ENCODE measurements around the gene SRL.

SRL gene

DNA sequence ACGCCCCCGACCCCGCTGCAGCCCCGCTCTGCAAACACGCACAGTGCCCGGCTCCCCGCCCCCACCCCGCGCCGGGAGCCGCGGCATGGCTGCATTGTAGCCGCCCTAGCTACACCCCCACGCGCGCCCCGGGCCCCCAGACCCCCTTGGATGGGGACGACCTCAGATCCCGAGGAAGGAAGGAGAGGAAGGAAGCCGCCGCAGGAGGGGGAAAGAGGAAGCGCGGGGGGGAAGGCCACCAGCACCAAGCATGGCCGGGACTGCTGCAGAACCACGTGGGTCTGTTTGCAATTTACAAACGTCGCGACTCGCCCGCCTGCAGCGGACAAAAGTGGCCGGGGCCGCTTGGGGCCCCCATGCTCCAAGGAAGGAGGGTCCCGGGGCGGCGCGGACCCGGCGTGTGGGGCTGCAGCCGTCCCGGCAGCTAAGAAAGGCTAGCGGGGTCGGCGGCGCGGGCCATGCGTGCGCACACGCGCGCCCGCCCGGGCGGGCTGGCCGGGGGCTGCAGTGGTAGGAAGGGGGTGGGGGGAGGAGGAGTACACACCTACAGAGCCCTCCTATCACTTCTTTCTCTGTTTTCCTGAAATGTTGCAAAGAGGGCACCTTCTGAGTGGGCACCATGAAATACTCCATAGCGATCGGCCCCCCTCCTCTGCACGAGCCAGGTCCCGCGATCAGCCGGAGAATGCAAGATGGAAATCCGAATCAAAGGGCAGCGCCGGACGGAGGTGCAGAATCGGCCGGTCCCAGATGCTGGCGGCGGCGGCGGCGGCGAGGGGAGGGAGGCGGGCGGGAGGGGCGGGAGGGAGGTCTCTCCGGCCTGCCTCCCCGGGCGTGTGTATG lies 30.5 kb upstream of the SRL start:
- no peaks in the 10 kb centered on the region for H3K9me3 Mint-ChIP-seq
- TF ChIP-seq, protein P1, sequence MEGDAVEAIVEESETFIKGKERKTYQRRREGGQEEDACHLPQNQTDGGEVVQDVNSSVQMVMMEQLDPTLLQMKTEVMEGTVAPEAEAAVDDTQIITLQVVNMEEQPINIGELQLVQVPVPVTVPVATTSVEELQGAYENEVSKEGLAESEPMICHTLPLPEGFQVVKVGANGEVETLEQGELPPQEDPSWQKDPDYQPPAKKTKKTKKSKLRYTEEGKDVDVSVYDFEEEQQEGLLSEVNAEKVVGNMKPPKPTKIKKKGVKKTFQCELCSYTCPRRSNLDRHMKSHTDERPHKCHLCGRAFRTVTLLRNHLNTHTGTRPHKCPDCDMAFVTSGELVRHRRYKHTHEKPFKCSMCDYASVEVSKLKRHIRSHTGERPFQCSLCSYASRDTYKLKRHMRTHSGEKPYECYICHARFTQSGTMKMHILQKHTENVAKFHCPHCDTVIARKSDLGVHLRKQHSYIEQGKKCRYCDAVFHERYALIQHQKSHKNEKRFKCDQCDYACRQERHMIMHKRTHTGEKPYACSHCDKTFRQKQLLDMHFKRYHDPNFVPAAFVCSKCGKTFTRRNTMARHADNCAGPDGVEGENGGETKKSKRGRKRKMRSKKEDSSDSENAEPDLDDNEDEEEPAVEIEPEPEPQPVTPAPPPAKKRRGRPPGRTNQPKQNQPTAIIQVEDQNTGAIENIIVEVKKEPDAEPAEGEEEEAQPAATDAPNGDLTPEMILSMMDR (IDR thresholded peaks at IDR 0.05), result no peak
- H3K4me1 Mint-ChIP-seq, result peaks cover 26% of the 10 kb centered on the region
- H3K4me3 Mint-ChIP-seq, result peak overlapping the region; percentile 94
- no peaks in the 10 kb centered on the region for H3K27me3 Mint-ChIP-seq (ENCODE audit: low read depth, poor library complexity)
- peak; percentile 77 for DNase-seq
- peaks cover 6% of the 10 kb centered on the region for H3K36me3 Mint-ChIP-seq (ENCODE audit: low read depth)
- peak overlapping the region; percentile 98 for H3K27ac Mint-ChIP-seq

- peak; percentile 89 for DNase-seq
- TF ChIP-seq, protein P1 (IDR thresholded peaks at IDR 0.05), result no peak
- H3K27ac Mint-ChIP-seq, result no peak overlapping the region
- no peaks in the 10 kb centered on the region for H3K9me3 Mint-ChIP-seq
- peaks cover 26% of the 10 kb centered on the region for H3K4me1 Mint-ChIP-seq
- peak overlapping the region; percentile 81 for H3K4me3 Mint-ChIP-seq
- H3K36me3 Mint-ChIP-seq (ENCODE audit: low read depth), result peaks cover 7% of the 10 kb centered on the region
- H3K27me3 Mint-ChIP-seq (ENCODE audit: low read depth, poor library complexity), result no peaks in the 10 kb centered on the region
These were observed 29.6 kb upstream of the SRL start for GRCh38 chr16:4271176-4272113.

DNA sequence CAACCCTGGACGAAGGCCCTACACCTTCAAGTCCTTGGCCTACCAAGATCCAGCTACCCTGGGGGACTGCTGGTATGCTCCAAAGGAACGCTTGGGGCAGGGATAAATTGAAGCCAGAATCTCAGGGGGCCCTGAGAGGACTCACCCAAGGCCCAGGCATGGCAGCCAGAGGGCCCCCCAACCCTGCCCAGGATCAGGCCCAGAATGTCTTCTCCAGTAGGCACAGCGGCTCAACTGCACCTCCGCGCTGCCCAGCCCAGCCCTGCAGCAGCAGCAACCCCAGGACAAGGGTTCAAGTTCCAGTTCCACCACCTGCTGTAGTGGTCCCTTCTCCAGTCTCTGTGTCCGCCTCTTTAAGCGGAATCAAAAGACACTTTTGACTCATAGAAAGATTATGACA lies 28.7 kb upstream of the SRL start:
- Mint-ChIP-seq H3K36me3 (ENCODE audit: low read depth) (peaks cover 7% of the 10 kb centered on the region), H3K27me3 (ENCODE audit: low read depth, poor library complexity) (no peaks in the 10 kb centered on the region), H3K4me3 (peak overlapping the region; percentile 81), H3K27ac (no peak overlapping the region), H3K9me3 (no peaks in the 10 kb centered on the region), H3K4me1 (peaks cover 29% of the 10 kb centered on the region)
- TF ChIP-seq, protein P1 (IDR thresholded peaks at IDR 0.05), result no peak
- no peak for DNase-seq

DNA sequence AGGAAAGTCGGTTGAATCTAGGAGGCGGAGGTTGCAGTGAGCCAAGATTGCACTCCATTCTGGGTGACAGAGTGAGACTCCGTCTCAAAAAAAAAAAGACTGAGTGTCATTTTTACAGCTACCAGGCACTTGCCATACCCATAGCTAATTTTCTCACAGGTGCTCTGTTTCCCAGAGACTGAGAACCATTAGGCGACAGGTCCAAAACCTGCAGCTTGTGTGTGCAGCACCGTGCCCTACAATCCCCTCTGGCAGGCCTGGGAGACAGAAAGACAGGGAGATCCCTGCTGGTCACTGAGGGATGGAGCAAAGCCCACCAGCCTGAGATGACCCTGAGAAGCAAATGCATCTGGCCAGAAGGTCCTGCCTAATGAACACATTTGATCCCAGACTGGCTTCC lies 28.2 kb upstream of the SRL start:
- Mint-ChIP-seq H3K4me3 (peak overlapping the region; percentile 40), H3K36me3 (ENCODE audit: low read depth) (peaks cover 7% of the 10 kb centered on the region), H3K27me3 (ENCODE audit: low read depth, poor library complexity) (no peaks in the 10 kb centered on the region), H3K9me3 (no peaks in the 10 kb centered on the region), H3K27ac (no peak overlapping the region), H3K4me1 (peaks cover 29% of the 10 kb centered on the region)
- no peak for DNase-seq
- TF ChIP-seq, protein P1 (IDR thresholded peaks at IDR 0.05), result no peak

- H3K27me3 Mint-ChIP-seq (ENCODE audit: low read depth, poor library complexity), result no peaks in the 10 kb centered on the region
- peaks cover 45% of the 10 kb centered on the region for H3K4me1 Mint-ChIP-seq
- TF ChIP-seq, protein P1 (IDR thresholded peaks at IDR 0.05), result no peak
- H3K27ac Mint-ChIP-seq, result peak overlapping the region; percentile 62
- H3K36me3 Mint-ChIP-seq (ENCODE audit: low read depth), result peaks cover 13% of the 10 kb centered on the region
- H3K4me3 Mint-ChIP-seq, result no peak overlapping the region
- no peaks in the 10 kb centered on the region for H3K9me3 Mint-ChIP-seq
- DNase-seq, result no peak
These were observed 24.5 kb upstream of the SRL start for GRCh38 chr16:4266372-4266771.
